H1 (cell line): ENCODE measurements around the gene SPG7. TPM values are rescaled to one million over a fixed set of nuclear protein-coding genes. Genes with fewer than 3 reads are reported as not detected.
A peak's percentile ranks its signal among the peaks of the same experiment; 100 is the strongest.

Experiments
- CTCF ChIA-PET: fragments of 300-600 bp; sonication (Branson Sonifier 250); formaldehyde crosslinking; loops from one replicate; lab custom pipeline; 2021; ENCODE audit not compliant: partially characterized antibody; lab: Charles Lee
- POLR2A ChIA-PET: fragments of 300-600 bp; sonication (Branson Sonifier 250); formaldehyde crosslinking; loops from one replicate; lab custom pipeline; 2021; ENCODE audit warnings: inconsistent platforms; ENCODE audit not compliant: partially characterized antibody; lab: Charles Lee
- DNase-seq, 2 experiments: peaks; one replicate each; pipeline versions ENCODE4 v3.0.0 to v3.0.0-alpha.2; 2010 to 2022; ENCODE audit warnings: low spot score in 2 of 2, low read depth in 1 of 2, mixed read lengths in 1 of 2
- FAIRE-seq: peaks from 2 replicates; lab custom pipeline; 2011; peaks lifted over from hg19 to GRCh38; lab: Jason Lieb, UNC
- H2AFZ ChIP-seq: 2 replicates; pipeline ENCODE4 v1.8.1; 2012; ENCODE audit warnings: low read length, inconsistent platforms
- H2AK5ac ChIP-seq: 2 replicates; pipeline ENCODE4 v1.6.1; 2013; ENCODE audit warnings: low read depth, low read length
- H2BK120ac ChIP-seq: replicated peaks from 2 replicates; pipeline ENCODE3; 2013; ENCODE audit warnings: low read depth, low read length, inconsistent platforms
- H2BK12ac ChIP-seq: 2 replicates; pipeline ENCODE4 v1.6.1; 2013; ENCODE audit warnings: low read depth, low read length
- H2BK15ac ChIP-seq: 2 replicates; pipeline ENCODE4 v1.6.1; 2013; ENCODE audit warnings: low read length
- H2BK20ac ChIP-seq: 2 replicates; pipeline ENCODE4 v1.6.1; 2013; ENCODE audit warnings: low read length
- H2BK5ac ChIP-seq: 2 replicates; pipeline ENCODE4 v1.6.1; 2013; ENCODE audit warnings: low read depth, low read length
- H3K14ac ChIP-seq: 2 replicates; pipeline ENCODE4 v1.6.1; 2013; ENCODE audit warnings: inconsistent platforms; ENCODE audit not compliant: insufficient read length
- H3K18ac ChIP-seq: 2 replicates; pipeline ENCODE4 v1.6.1; 2013; ENCODE audit warnings: low read length; ENCODE audit errors: extremely low read depth
- H3K23ac ChIP-seq: 2 replicates; pipeline ENCODE4 v1.6.1; 2013; ENCODE audit warnings: inconsistent platforms; ENCODE audit not compliant: insufficient read length
- H3K23me2 ChIP-seq: 2 replicates; pipeline ENCODE4 v1.6.1; 2013; ENCODE audit warnings: low read depth, low read length
- H3K27ac ChIP-seq: 2 replicates; pipeline ENCODE4 v1.6.1; 2011; ENCODE audit warnings: low read depth, low read length, inconsistent platforms
- H3K27me3 ChIP-seq, 4 experiments: replicated peaks in 1 of 4; 1 replicate in 1 of 4; 2 replicates in 3 of 4; pipeline versions ENCODE4 v1.6.1 to v1.8.1; 2011 to 2013; ENCODE audit warnings: low read length in 3 of 4, mild to moderate bottlenecking in 3 of 4, inconsistent platforms in 2 of 4, mixed read lengths in 2 of 4, moderate library complexity in 1 of 4; ENCODE audit not compliant: control insufficient read depth in 3 of 4, insufficient read depth in 3 of 4; ENCODE audit errors: extremely low read depth in 1 of 4
- H3K36me3 ChIP-seq, 4 experiments: 2 replicates each; pipeline versions ENCODE4 v1.6.1 to v1.8.1; 2011 to 2013; ENCODE audit warnings: mild to moderate bottlenecking in 4 of 4, low read length in 3 of 4, moderate library complexity in 2 of 4, control low read depth in 1 of 4, inconsistent platforms in 1 of 4; ENCODE audit not compliant: insufficient read depth in 4 of 4, control insufficient read depth in 2 of 4
- H3K4ac ChIP-seq: replicated peaks from 2 replicates; pipeline ENCODE3; 2013; ENCODE audit warnings: low read length, low read depth, mixed read lengths, inconsistent platforms; ENCODE audit not compliant: insufficient read length
- H3K4me1 ChIP-seq, 4 experiments: replicated peaks in 1 of 4; 1 replicate in 1 of 4; 2 replicates in 3 of 4; pipeline versions ENCODE4 v1.6.1 to v1.8.1; 2011 to 2013; ENCODE audit warnings: low read length in 3 of 4, inconsistent platforms in 2 of 4, mixed read lengths in 1 of 4; ENCODE audit not compliant: insufficient read depth in 4 of 4, control insufficient read depth in 3 of 4
- H3K4me2 ChIP-seq, 2 experiments: 2 replicates each; pipeline versions ENCODE4 v1.6.1 to v1.8.1; 2011 to 2013; ENCODE audit warnings: low read depth in 2 of 2, low read length in 2 of 2, control low read depth in 1 of 2, inconsistent platforms in 1 of 2, mild to moderate bottlenecking in 1 of 2; ENCODE audit not compliant: insufficient read depth in 1 of 2
- H3K4me3 ChIP-seq, 4 experiments: fragments of 200-600, 300-600 bp in 1 of 4; sonication (generic), shearing (Covaris generic), sonication (Bioruptor Twin) in 1 of 4; 2 replicates each; pipeline versions ENCODE4 v1.5.1 to v1.8.1; 2011 to 2016; ENCODE audit warnings: low read length in 4 of 4, low read depth in 3 of 4, control low read depth in 2 of 4, inconsistent platforms in 2 of 4, mild to moderate bottlenecking in 2 of 4, mixed read lengths in 1 of 4, moderate library complexity in 1 of 4; ENCODE audit not compliant: insufficient read depth in 2 of 4; ENCODE audit errors: extremely low read depth in 1 of 4
- H3K56ac ChIP-seq: replicated peaks from 2 replicates; pipeline ENCODE3; 2013; ENCODE audit warnings: low read depth, mild to moderate bottlenecking, mixed read lengths, low read length, inconsistent platforms; ENCODE audit not compliant: insufficient read length
- H3K79me1 ChIP-seq: 2 replicates; pipeline ENCODE4 v1.6.1; 2013; ENCODE audit warnings: low read depth, low read length, control low read depth
- H3K79me2 ChIP-seq, 2 experiments: 2 replicates each; pipeline versions ENCODE4 v1.6.1 to v1.8.1; 2012 to 2013; ENCODE audit warnings: low read length in 2 of 2, mild to moderate bottlenecking in 2 of 2, inconsistent platforms in 1 of 2; ENCODE audit not compliant: insufficient read depth in 2 of 2, control insufficient read depth in 1 of 2
- H3K9ac ChIP-seq, 4 experiments: replicated peaks in 1 of 4; 1 replicate in 1 of 4; 2 replicates in 3 of 4; pipeline versions ENCODE4 v1.6.1 to v1.8.1; 2011 to 2013; ENCODE audit warnings: low read depth in 3 of 4, low read length in 3 of 4, control low read depth in 2 of 4, mild to moderate bottlenecking in 2 of 4, moderate library complexity in 2 of 4, inconsistent platforms in 1 of 4; ENCODE audit errors: extremely low read depth in 1 of 4
- H3K9me3 ChIP-seq, 2 experiments: 2 replicates each; pipeline versions ENCODE4 v1.6.1 to v1.8.1; 2012 to 2013; ENCODE audit warnings: mild to moderate bottlenecking in 2 of 2, moderate library complexity in 2 of 2, control low read depth in 1 of 2, inconsistent platforms in 1 of 2, low read depth in 1 of 2, low read length in 1 of 2, mixed read lengths in 1 of 2; ENCODE audit not compliant: insufficient read depth in 2 of 2
- H4K20me1 ChIP-seq, 2 experiments: replicated peaks in 1 of 2; 2 replicates each; pipeline versions ENCODE3 to v1.8.1; 2011 to 2013; ENCODE audit warnings: inconsistent platforms in 2 of 2, low read length in 2 of 2, mild to moderate bottlenecking in 1 of 2; ENCODE audit not compliant: insufficient read depth in 2 of 2, control insufficient read depth in 1 of 2
- H4K5ac ChIP-seq: 2 replicates; pipeline ENCODE4 v1.6.1; 2013; ENCODE audit warnings: low read length, low read depth, mixed read lengths, inconsistent platforms; ENCODE audit not compliant: insufficient read length
- H4K8ac ChIP-seq: 2 replicates; pipeline ENCODE4 v1.8.0; 2013; ENCODE audit warnings: mild to moderate bottlenecking, moderate library complexity, low read length, inconsistent platforms; ENCODE audit not compliant: insufficient read depth; ENCODE audit errors: extremely low read depth
- H4K91ac ChIP-seq: replicated peaks from 2 replicates; pipeline ENCODE3; 2013; ENCODE audit warnings: low read length, mixed read lengths, inconsistent platforms; ENCODE audit not compliant: insufficient read length
- KDM1A ChIP-seq: fragments of 200-600, 300-600 bp; sonication (generic); IDR thresholded peaks from 2 replicates; pipeline ENCODE4 v1.7.1; 2016; ENCODE audit warnings: mild to moderate bottlenecking, low read length, borderline replicate concordance
- NRF1 ChIP-seq: IDR thresholded peaks from 2 replicates; pipeline ENCODE4 v1.6.1; 2011; ENCODE audit warnings: mild to moderate bottlenecking, low read depth, low read length, improper control_type of control experiment
- POLR2A ChIP-seq, 2 experiments: IDR thresholded peaks; 1 replicate in 1 of 2; 2 replicates in 1 of 2; pipeline ENCODE4 v1.6.1; 2011; ENCODE audit warnings: low read depth in 2 of 2, low read length in 2 of 2, mild to moderate bottlenecking in 2 of 2; ENCODE audit errors: control extremely low read depth in 1 of 2
- RFX5 ChIP-seq: IDR thresholded peaks from 2 replicates; pipeline ENCODE4 v1.6.1; 2011; ENCODE audit warnings: low read depth, low read length, improper control_type of control experiment, borderline replicate concordance
- SAP30 ChIP-seq: fragments of 300-600 bp; sonication (generic); IDR thresholded peaks from 2 replicates; pipeline ENCODE4 v1.7.1; 2012; ENCODE audit warnings: low read length, moderate library complexity, mild to moderate bottlenecking, inconsistent platforms; ENCODE audit not compliant: insufficient read depth, insufficient replicate concordance
- TAF1 ChIP-seq: IDR thresholded peaks from 2 replicates; pipeline ENCODE4 v1.6.1; 2011; ENCODE audit warnings: mild to moderate bottlenecking, low read depth, low read length
- TBP ChIP-seq: IDR thresholded peaks from 2 replicates; pipeline ENCODE4 v1.6.1; 2011; ENCODE audit warnings: low read depth, low read length, improper control_type of control experiment
- WGBS, 2 experiments: shearing (Covaris generic) in 1 of 2; methylation state at CpG; one replicate each; pipeline versions ENCODE4 v1.1.6 to v1.1.7; 2013 to 2015; ENCODE audit warnings: low lambda C conversion rate in 2 of 2, mixed read lengths in 2 of 2, inconsistent platforms in 1 of 2, low coverage in 1 of 2, missing lambda C conversion rate in 1 of 2; ENCODE audit not compliant: insufficient replicate concordance in 2 of 2, insufficient coverage in 1 of 2, insufficient read length in 1 of 2; ENCODE audit errors: extremely low coverage in 1 of 2, missing lambda C conversion rate in 1 of 2; 5-methylcytosine and 5-hydroxymethylcytosine counted together
- polyA plus RNA-seq, 7 experiments: library from polyadenylated mRNA; depleted of rRNA in 3 of 7; stranded (reverse) in 5 of 7; unstranded in 2 of 7; fragments of >200 nt in 5 of 7; fragments of 200-250 nt in 2 of 7; gene quantifications; 1 replicate in 5 of 7; 2 replicates in 1 of 7; 4 replicates in 1 of 7; pipeline versions ENCODE4 v1.2.1 to v1.2.3, GENCODE V29; 2011 to 2013; ENCODE audit warnings: missing spikeins in 2 of 7, mixed read lengths in 2 of 7
- total RNA-seq: library from RNA; stranded (reverse); fragmentation: NEBNext Ultra II Directional; extraction: Animal tissue kit (Norgen Biotek cat#: 25700); gene quantifications from 2 replicates; pipeline ENCODE4 v1.2.1, GENCODE V29; 2021

The SPG7 gene
- total and polyA plus RNA-seq, 2 of the 8 experiments (the other 6 are each of a cell fraction or from before 2014, with no cell fraction given) = 72.1 to 113 TPM

DNA sequence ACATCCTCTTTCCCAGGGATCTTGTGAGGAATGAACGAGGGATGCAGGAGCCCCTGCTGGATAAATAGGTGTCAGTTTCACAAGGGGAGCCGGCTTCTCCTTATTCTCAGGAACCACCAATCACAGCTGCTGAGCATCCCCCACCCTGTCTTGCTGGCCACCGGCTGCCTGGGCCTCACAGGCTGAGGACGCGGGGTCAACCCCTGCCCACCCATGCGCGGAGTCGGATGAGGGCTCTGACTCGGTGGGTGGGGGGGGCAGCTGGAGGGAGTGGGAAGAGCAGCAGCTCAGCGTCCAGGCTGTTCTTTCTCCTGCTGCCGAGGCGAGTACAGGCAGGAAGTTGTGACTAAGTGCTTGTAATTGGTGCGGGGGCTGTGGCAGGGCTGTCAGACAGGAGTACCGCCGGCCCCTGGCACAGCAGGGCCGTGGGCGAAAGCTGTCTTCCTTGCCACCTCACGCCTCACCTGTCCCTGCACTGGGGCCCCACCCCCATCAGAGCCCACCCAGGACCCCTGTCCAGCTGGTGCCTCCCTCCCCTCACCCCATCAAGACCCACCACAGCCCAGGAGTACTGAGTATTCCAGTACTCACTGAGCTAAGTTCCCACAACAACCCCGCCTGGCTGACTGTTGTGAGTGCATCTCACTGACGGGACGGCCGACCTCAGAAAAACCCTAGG is 94.2 kb downstream of the SPG7 start:
- H3K4me3 ChIP-seq = peak overlapping the region in 1 of 4 experiments; percentile 15; a peak in 2 of 8 replicates
- ChIA-PET CTCF (interaction anchor here (0.9 to 4.8 kb wide), 9 partner anchors 9 to 98 kb away, joined by 3 to 56 read pairs (median 5); partner anchors contain the start of gene DPEP1), POLR2A (interaction anchor here (0.7 to 1.8 kb wide), 13 partner anchors 10 to 108 kb away, joined by 3 to 8 read pairs (median 3); partner anchors contain the start of genes CDK10 and CHMP1A)
- no peak overlapping the region for H3K14ac ChIP-seq
- peaks cover 2% of the 10 kb centered on the region for H3K23me2 ChIP-seq
- H2AK5ac ChIP-seq = no peak overlapping the region
- H2BK12ac ChIP-seq = peak overlapping the region; percentile 6; the same call in 1 of the 2 replicates
- H3K23ac ChIP-seq = no peak overlapping the region
- peak overlapping the region; percentile 65 for H4K91ac ChIP-seq
- no peak overlapping the region for H2AFZ ChIP-seq
- no peak overlapping the region for H3K56ac ChIP-seq
- no peak overlapping the region for H3K18ac ChIP-seq
- H4K8ac ChIP-seq = peak overlapping the region; percentile 3; the same call in 1 of the 2 replicates
- no peaks in the 10 kb centered on the region for H3K79me2 ChIP-seq
- peaks cover 0 to 6% of the 10 kb centered on the region in 2 experiments for H4K20me1 ChIP-seq
- no peak overlapping the region for H3K27ac ChIP-seq
- peaks cover 0 to 11% (median 9%) of the 10 kb centered on the region in 4 experiments; a peak in 5 of 7 replicates for H3K4me1 ChIP-seq
- no peak overlapping the region for H4K5ac ChIP-seq
- no peaks in the 10 kb centered on the region for H3K79me1 ChIP-seq
- H2BK20ac ChIP-seq = no peak overlapping the region; the same call in 1 of the 2 replicates
- no peak overlapping the region for H2BK120ac ChIP-seq
- H3K4me2 ChIP-seq = peak overlapping the region in 1 of 2 experiments; percentile 62; a peak in 3 of 4 replicates
- H3K27me3 ChIP-seq = no peaks in the 10 kb centered on the region; a peak in 1 of 7 replicates
- DNase-seq (peak in 1 of 2 experiments; percentile 74), FAIRE-seq (no peak)
- 38% methylated on average over 21 of the region's 22 CpGs; no CpG with 5 or more reads in 1 of the 2 experiments for WGBS, 2 experiments
- no peaks in the 10 kb centered on the region for H3K36me3 ChIP-seq
- no peak overlapping the region for H3K4ac ChIP-seq
- no peak for TF ChIP-seq SAP30
- no peak for TF ChIP-seq NRF1
- TF ChIP-seq POLR2A (IDR thresholded peaks at IDR 0.05; ENCODE audit: control extremely low read depth in 1 of 2, low read depth in 2 of 2, low read length in 2 of 2) = peak in 1 of 2 experiments; percentile 43; a peak in 1 of 3 replicates
- TF ChIP-seq TAF1 = peak; percentile 69
- no peak for TF ChIP-seq KDM1A
- TF ChIP-seq RFX5 = no peak
- peak; percentile 65; the same call in 1 of the 2 replicates for TF ChIP-seq TBP
- no peak overlapping the region for H3K9ac ChIP-seq
- H2BK5ac ChIP-seq = peak overlapping the region; percentile 3; the same call in 1 of the 2 replicates
- H2BK15ac ChIP-seq = 0 out of 2 replicates have a peak overlapping the region, but pooled peaks have one; percentile 40
- H3K9me3 ChIP-seq = no peaks in the 10 kb centered on the region
